Mesendoderm (in vitro differentiated cells): ENCODE results near the gene LTK.

Source experiments
- DNase-seq: peaks from one replicate; pipeline ENCODE4 v3.0.0; 2013
- H2AK5ac ChIP-seq: 2 replicates; pipeline ENCODE4 v1.6.1; 2013; ENCODE audit warnings: low read length, inconsistent platforms
- H2BK120ac ChIP-seq: 2 replicates; pipeline ENCODE4 v1.6.1; 2013; ENCODE audit warnings: low read depth, mild to moderate bottlenecking, low read length, moderate library complexity, mixed read lengths
- H2BK15ac ChIP-seq: replicated peaks from 2 replicates; pipeline ENCODE4 v1.6.1; 2013; ENCODE audit warnings: low read depth, mild to moderate bottlenecking, moderate library complexity
- H2BK5ac ChIP-seq: 2 replicates; pipeline ENCODE4 v1.6.1; 2013; ENCODE audit warnings: low read length, inconsistent platforms
- H3K18ac ChIP-seq: 2 replicates; pipeline ENCODE4 v1.6.1; 2013; ENCODE audit warnings: mild to moderate bottlenecking, low read length, mixed read lengths
- H3K23ac ChIP-seq: one replicate; pipeline ENCODE4 v1.6.1; 2013; ENCODE audit warnings: low read length
- H3K27ac ChIP-seq: 2 replicates; pipeline ENCODE4 v1.5.1; 2013; ENCODE audit warnings: low read depth, mild to moderate bottlenecking, inconsistent platforms, low read length, moderate library complexity
- H3K27me3 ChIP-seq: 2 replicates; pipeline ENCODE4 v1.6.1; 2013; ENCODE audit warnings: low read length, control low read depth, mild to moderate bottlenecking, inconsistent platforms; ENCODE audit not compliant: insufficient read depth, poor library complexity
- H3K36me3 ChIP-seq: 2 replicates; pipeline ENCODE4 v1.6.1; 2013; ENCODE audit warnings: low read length, inconsistent platforms; ENCODE audit not compliant: control insufficient read depth, insufficient read depth
- H3K4ac ChIP-seq: one replicate; pipeline ENCODE4 v1.6.1; 2013; ENCODE audit warnings: low read depth, mild to moderate bottlenecking, low read length, moderate library complexity
- H3K4me1 ChIP-seq: 2 replicates; pipeline ENCODE4 v1.6.1; 2013; ENCODE audit warnings: low read depth, low read length, inconsistent platforms; ENCODE audit not compliant: control insufficient read depth
- H3K4me2 ChIP-seq: 2 replicates; pipeline ENCODE4 v1.6.1; 2013; ENCODE audit warnings: low read length
- H3K4me3 ChIP-seq: 2 replicates; pipeline ENCODE4 v1.5.1; 2013; ENCODE audit warnings: mild to moderate bottlenecking, low read length
- H3K56ac ChIP-seq: one replicate; pipeline ENCODE4 v1.6.1; 2013; ENCODE audit warnings: low read length
- H3K79me1 ChIP-seq: 2 replicates; pipeline ENCODE4 v1.6.1; 2013; ENCODE audit warnings: low read length, inconsistent platforms
- H3K79me2 ChIP-seq: 2 replicates; pipeline ENCODE4 v1.6.1; 2013; ENCODE audit warnings: mild to moderate bottlenecking, low read length; ENCODE audit not compliant: control insufficient read depth, insufficient read depth
- H3K9ac ChIP-seq: 2 replicates; pipeline ENCODE4 v1.6.1; 2013; ENCODE audit warnings: low read length, inconsistent platforms
- H4K5ac ChIP-seq: one replicate; pipeline ENCODE4 v1.6.1; 2013; ENCODE audit warnings: low read length
- H4K8ac ChIP-seq: one replicate; pipeline ENCODE4 v1.6.1; 2013; ENCODE audit warnings: low read depth, mild to moderate bottlenecking, control low read depth, low read length, moderate library complexity
- WGBS: extraction: QIAGEN DNeasy Blood & Tissue Kit; methylation state at CpG from one replicate; pipeline ENCODE4 v1.1.7; 2013; ENCODE audit warnings: low lambda C conversion rate, missing lambda C conversion rate; ENCODE audit not compliant: insufficient coverage; ENCODE audit errors: extremely low coverage; 5-methylcytosine and 5-hydroxymethylcytosine counted together

Gene LTK

DNA sequence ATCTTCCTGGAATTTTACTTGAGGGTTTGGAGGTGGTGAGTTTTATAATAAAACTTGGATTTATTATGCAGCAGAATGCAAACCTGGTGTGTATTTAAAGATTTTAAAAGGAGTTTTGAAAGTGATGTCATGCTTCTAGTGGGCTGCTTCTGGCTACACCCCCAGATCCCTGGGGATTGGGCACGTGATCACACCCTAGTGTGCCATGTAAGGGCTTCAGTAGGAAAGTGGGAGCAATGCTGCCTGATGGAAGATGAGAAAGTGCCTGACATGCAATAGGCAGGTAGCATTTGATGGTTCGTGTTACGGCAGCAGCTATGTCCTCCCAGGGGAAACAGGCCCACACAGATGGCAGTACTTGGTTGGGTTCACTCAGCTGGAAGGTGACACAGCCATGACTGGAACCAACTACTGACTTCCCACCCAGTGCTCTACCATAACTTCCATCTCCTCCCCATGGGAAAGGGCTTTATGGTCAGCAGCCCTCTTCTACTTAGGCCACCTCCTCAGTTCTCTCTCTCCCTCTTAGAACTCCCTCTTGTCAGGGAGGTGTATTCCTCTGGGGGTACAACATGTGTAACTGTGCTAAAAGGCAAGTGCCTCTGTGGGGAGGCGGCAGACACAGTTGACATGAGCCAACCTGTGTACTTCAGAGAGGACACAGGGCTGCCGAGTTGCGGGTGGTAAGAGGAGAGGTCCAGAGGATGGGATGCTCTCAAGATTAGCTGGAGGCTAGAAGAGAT lies 14.3 kb downstream of the LTK start:
- peaks cover 74% of the 10 kb centered on the region for H3K27me3 ChIP-seq
- H3K4me1 ChIP-seq, result no peaks in the 10 kb centered on the region
- no peak overlapping the region for H3K23ac ChIP-seq
- no peak overlapping the region for H2AK5ac ChIP-seq
- no peaks in the 10 kb centered on the region for H3K79me1 ChIP-seq
- no peak overlapping the region for H4K8ac ChIP-seq
- H2BK5ac ChIP-seq, result no peak overlapping the region
- H3K27ac ChIP-seq, result no peak overlapping the region
- H3K79me2 ChIP-seq, result no peaks in the 10 kb centered on the region
- no peaks in the 10 kb centered on the region for H3K36me3 ChIP-seq
- H4K5ac ChIP-seq, result no peak overlapping the region
- H3K18ac ChIP-seq, result no peak overlapping the region
- no peak for DNase-seq
- H2BK120ac ChIP-seq, result no peak overlapping the region
- H3K4me2 ChIP-seq, result no peak overlapping the region
- no peak overlapping the region for H2BK15ac ChIP-seq
- H3K9ac ChIP-seq, result no peak overlapping the region
- no CpG with 5 or more reads among the region's 6 CpGs for WGBS
- no peak overlapping the region for H3K56ac ChIP-seq
- H3K4ac ChIP-seq, result no peak overlapping the region
- no peak overlapping the region for H3K4me3 ChIP-seq

- Histone ChIP-seq H3K9ac (no peak overlapping the region), H3K79me1 (no peaks in the 10 kb centered on the region), H3K27me3 (peaks cover 74% of the 10 kb centered on the region), H4K8ac (no peak overlapping the region), H3K36me3 (no peaks in the 10 kb centered on the region), H3K79me2 (no peaks in the 10 kb centered on the region), H3K18ac (no peak overlapping the region), H3K4ac (no peak overlapping the region), H4K5ac (no peak overlapping the region), H3K4me3 (no peak overlapping the region), H3K4me2 (no peak overlapping the region), H3K27ac (no peak overlapping the region), H2BK15ac (no peak overlapping the region), H3K23ac (no peak overlapping the region), H2BK5ac (no peak overlapping the region), H2AK5ac (no peak overlapping the region), H3K56ac (no peak overlapping the region), H3K4me1 (no peaks in the 10 kb centered on the region), H2BK120ac (no peak overlapping the region)
- WGBS, result no CpG with 5 or more reads among the region's 2 CpGs
- no peak for DNase-seq
Observed at GRCh38 chr15:41498657-41499056, 15.0 kb downstream of the LTK start.

GRCh38 chr15:41495736-41496599 lies 17.7 kb downstream of the LTK start:
- no peak overlapping the region for H3K23ac ChIP-seq
- H3K79me1 ChIP-seq, result no peaks in the 10 kb centered on the region
- H3K36me3 ChIP-seq, result no peaks in the 10 kb centered on the region
- H3K4me3 ChIP-seq, result no peak overlapping the region
- peak overlapping the region; percentile 50 for H3K56ac ChIP-seq
- no CpG with 5 or more reads among the region's 59 CpGs for WGBS
- no peak overlapping the region for H3K4ac ChIP-seq
- peaks cover 61% of the 10 kb centered on the region for H3K27me3 ChIP-seq
- H2BK15ac ChIP-seq, result no peak overlapping the region
- H2BK120ac ChIP-seq, result no peak overlapping the region
- peak overlapping the region; percentile 57 for H3K4me2 ChIP-seq
- H3K79me2 ChIP-seq, result no peaks in the 10 kb centered on the region
- H3K18ac ChIP-seq, result no peak overlapping the region
- H2AK5ac ChIP-seq, result no peak overlapping the region
- H3K27ac ChIP-seq, result no peak overlapping the region
- no peak overlapping the region for H4K8ac ChIP-seq
- peak; percentile 63 for DNase-seq
- H4K5ac ChIP-seq, result no peak overlapping the region
- H3K9ac ChIP-seq, result peak overlapping the region; percentile 41
- no peak overlapping the region for H2BK5ac ChIP-seq
- peaks cover 4% of the 10 kb centered on the region for H3K4me1 ChIP-seq

DNA sequence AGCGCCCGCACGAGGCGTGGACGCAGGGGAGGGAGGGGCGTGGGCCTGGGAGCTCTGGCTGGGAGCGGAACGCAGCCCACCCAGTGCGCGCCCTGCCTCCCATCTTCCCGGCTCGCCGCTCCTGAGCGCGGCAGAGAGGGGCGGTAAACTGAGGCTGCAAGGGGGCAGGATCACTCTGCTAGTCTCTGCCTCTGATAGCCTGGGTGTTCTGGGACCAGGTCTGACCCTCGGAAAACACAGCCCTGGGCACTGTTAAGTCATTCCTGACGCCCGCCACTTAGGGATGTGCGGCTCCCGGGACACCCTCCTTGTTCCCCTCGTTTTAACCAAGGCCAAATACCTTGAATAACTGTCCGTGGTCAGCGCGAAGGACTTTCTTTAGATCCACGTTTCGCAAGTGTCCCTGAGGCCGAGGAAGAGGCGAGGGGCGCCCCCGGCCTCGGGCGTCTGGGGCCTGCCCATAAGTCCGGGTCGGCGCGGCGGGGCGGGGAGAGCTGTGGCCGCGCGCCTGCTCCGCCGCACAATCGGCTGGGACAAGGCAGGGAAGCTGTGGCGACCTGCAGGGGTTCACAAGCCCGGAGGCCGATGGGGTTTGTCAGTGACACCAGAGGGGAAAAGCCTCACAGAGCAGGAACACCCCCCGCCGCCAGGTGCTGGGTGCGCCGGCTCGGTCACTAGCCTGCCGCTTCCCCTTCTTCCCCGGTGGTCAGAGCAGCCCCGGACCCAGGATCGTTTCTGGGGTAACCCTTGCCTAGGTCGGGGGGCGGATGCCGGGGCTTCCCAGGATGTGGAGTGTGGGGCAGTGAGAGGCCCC lies 18.5 kb downstream of the LTK start:
- no peak overlapping the region for H2AK5ac ChIP-seq
- peaks cover 4% of the 10 kb centered on the region for H3K4me1 ChIP-seq
- no peak overlapping the region for H4K8ac ChIP-seq
- no peak overlapping the region for H3K18ac ChIP-seq
- no peak overlapping the region for H4K5ac ChIP-seq
- no peaks in the 10 kb centered on the region for H3K36me3 ChIP-seq
- no CpG with 5 or more reads among the region's 60 CpGs for WGBS
- no peak overlapping the region for H3K23ac ChIP-seq
- no peak overlapping the region for H2BK120ac ChIP-seq
- no peak overlapping the region for H2BK5ac ChIP-seq
- no peak overlapping the region for H3K4ac ChIP-seq
- H3K79me1 ChIP-seq, result no peaks in the 10 kb centered on the region
- peak overlapping the region; percentile 25 for H3K4me2 ChIP-seq
- H2BK15ac ChIP-seq, result no peak overlapping the region
- no peaks in the 10 kb centered on the region for H3K79me2 ChIP-seq
- H3K27ac ChIP-seq, result no peak overlapping the region
- H3K27me3 ChIP-seq, result peaks cover 56% of the 10 kb centered on the region
- no peak overlapping the region for H3K4me3 ChIP-seq
- DNase-seq, result peak; percentile 27
- H3K9ac ChIP-seq, result no peak overlapping the region
- H3K56ac ChIP-seq, result peak overlapping the region; percentile 10

- no peak overlapping the region for H2BK120ac ChIP-seq
- DNase-seq, result peak; percentile 70
- no peak overlapping the region for H2AK5ac ChIP-seq
- H3K27me3 ChIP-seq, result peaks cover 52% of the 10 kb centered on the region
- no peaks in the 10 kb centered on the region for H3K79me2 ChIP-seq
- H3K36me3 ChIP-seq, result no peaks in the 10 kb centered on the region
- no peaks in the 10 kb centered on the region for H3K79me1 ChIP-seq
- H4K5ac ChIP-seq, result no peak overlapping the region
- H3K4me3 ChIP-seq, result no peak overlapping the region
- no peak overlapping the region for H2BK5ac ChIP-seq
- peak overlapping the region; percentile 11 for H3K4me2 ChIP-seq
- no peak overlapping the region for H3K4ac ChIP-seq
- H3K18ac ChIP-seq, result no peak overlapping the region
- peaks cover 4% of the 10 kb centered on the region for H3K4me1 ChIP-seq
- no peak overlapping the region for H4K8ac ChIP-seq
- H3K23ac ChIP-seq, result no peak overlapping the region
- no peak overlapping the region for H3K9ac ChIP-seq
- no peak overlapping the region for H3K56ac ChIP-seq
- H3K27ac ChIP-seq, result no peak overlapping the region
- WGBS, result no CpG with 5 or more reads among the region's 77 CpGs
- H2BK15ac ChIP-seq, result no peak overlapping the region
Observed at GRCh38 chr15:41494190-41494921, 19.3 kb downstream of the LTK start.
